GM18870 (cell line): ENCODE data around the gene WWOX.
"Not testable (repeated sequence)": the region's sequence is repeated elsewhere in the genome, so short reads cannot be mapped to it uniquely, and the experiment has no call there.

Experiments
- ATAC-seq: cut with Tn5 transposase; IDR thresholded peaks from one replicate; pipeline ENCODE4 v1.9.1; 2021; ENCODE audit warnings: moderate library complexity; ENCODE audit not compliant: unreplicated experiment

The WWOX gene

GRCh38 chr16:79019431-79019830 lies 920.0 kb downstream of the WWOX start:
- ATAC-seq, result no peak

GRCh38 chr16:79021991-79022630 lies 922.7 kb downstream of the WWOX start:
- ATAC-seq, result no peak

GRCh38 chr16:79026117-79026516 lies 926.7 kb downstream of the WWOX start:
- ATAC-seq, result no peak

- no peak for ATAC-seq
Measured at GRCh38 chr16:79036541-79036940, 937.1 kb downstream of the WWOX start.

- no peak for ATAC-seq
Measured at GRCh38 chr16:79037521-79038373, 938.3 kb downstream of the WWOX start.

GRCh38 chr16:79041206-79041605 lies 941.8 kb downstream of the WWOX start:
- ATAC-seq, result no peak

- no peak for ATAC-seq
Measured at GRCh38 chr16:79042141-79042540, 942.7 kb downstream of the WWOX start.

GRCh38 chr16:79042886-79043285 lies 943.4 kb downstream of the WWOX start:
- ATAC-seq, result no peak

GRCh38 chr16:79045191-79045590 lies 945.7 kb downstream of the WWOX start:
- ATAC-seq, result no peak

- ATAC-seq, result no peak
Measured at GRCh38 chr16:79047337-79047736, 947.9 kb downstream of the WWOX start.

- ATAC-seq, result no peak
Measured at GRCh38 chr16:79049040-79049439, 949.6 kb downstream of the WWOX start.

- ATAC-seq, result no peak
Measured at GRCh38 chr16:79050063-79050462, 950.6 kb downstream of the WWOX start.

- ATAC-seq, result no peak
Measured at GRCh38 chr16:79051313-79051712, 951.9 kb downstream of the WWOX start.

- ATAC-seq, result not testable (repeated sequence)
Measured at GRCh38 chr16:79052198-79052597, 952.7 kb downstream of the WWOX start.

- ATAC-seq, result no peak
Measured at GRCh38 chr16:79053577-79053976, 954.1 kb downstream of the WWOX start.

GRCh38 chr16:79054211-79054984 lies 954.9 kb downstream of the WWOX start:
- no peak for ATAC-seq

- no peak for ATAC-seq
Measured at GRCh38 chr16:79055251-79055970, 956.0 kb downstream of the WWOX start.

- no peak for ATAC-seq
Measured at GRCh38 chr16:79061181-79061580, 961.7 kb downstream of the WWOX start.

- no peak for ATAC-seq
Measured at GRCh38 chr16:79062336-79062735, 962.9 kb downstream of the WWOX start.

- no peak for ATAC-seq
Measured at GRCh38 chr16:79062821-79063220, 963.4 kb downstream of the WWOX start.
